GM12878 (cell line): ENCODE data around the gene PYGM. TPM values are rescaled to one million over a fixed set of nuclear protein-coding genes. Genes with fewer than 3 reads are reported as not detected.

ENCODE experiments used
- EP300 ChIP-seq, 2 experiments: fragments of 150-350 bp in 1 of 2; IDR thresholded peaks; 2 replicates each; pipeline ENCODE4 v1.6.1; 2011 to 2012; ENCODE audit warnings: low read depth in 2 of 2, low read length in 2 of 2, borderline replicate concordance in 1 of 2, improper control_type of control experiment in 1 of 2, inconsistent platforms in 1 of 2; ENCODE audit not compliant: control insufficient read depth in 1 of 2
- GATAD2B ChIP-seq: fragments of 450-650 bp; conservative IDR thresholded peaks from 2 replicates; pipeline ENCODE4 v1.6.1; 2017; ENCODE audit warnings: low read depth, mild to moderate bottlenecking, moderate library complexity
- SPI1 ChIP-seq: IDR thresholded peaks from 2 replicates; pipeline ENCODE4 v1.6.1; 2011; ENCODE audit warnings: low read depth, mild to moderate bottlenecking, low read length, moderate library complexity, borderline replicate concordance; ENCODE audit not compliant: insufficient read depth
- polyA plus RNA-seq, 11 experiments: library from polyadenylated mRNA; depleted of rRNA in 4 of 11; unstranded in 6 of 11; stranded (reverse) in 5 of 11; fragments of >200 nt; fragmentation: Nextera tagmentation in 4 of 11; fragmentation: Illumina TruSeq in 1 of 11; extraction: Ambion mirVana in 4 of 11; extraction: Trizol in 1 of 11; gene quantifications; 1 replicate in 1 of 11; 2 replicates in 10 of 11; pipeline versions ENCODE4 v1.2.1 to v1.2.3, GENCODE V29; 2011 to 2016; ENCODE audit warnings: inconsistent platforms in 2 of 11, missing spikeins in 2 of 11, low read depth in 1 of 11
- total RNA-seq, 4 experiments: library from RNA; depleted of rRNA in 3 of 4; stranded (reverse); fragments of >200 nt in 3 of 4; fragmentation: Illumina TruSeq in 1 of 4; extraction: Trizol in 1 of 4; gene quantifications; 2 replicates each; pipeline versions ENCODE4 v1.2.1 to v1.2.3, GENCODE V29; 2013 to 2021
- TF ChIP-seq, protein P1 (sequence below): fragments of 450-650 bp; IDR thresholded peaks from 2 replicates; pipeline ENCODE4 v1.6.1; 2017; ENCODE audit warnings: mild to moderate bottlenecking, moderate library complexity
- TF ChIP-seq, protein P2 (sequence below): fragments of 450-650 bp; conservative IDR thresholded peaks from 2 replicates; pipeline ENCODE4 v1.6.1; 2017; ENCODE audit warnings: mild to moderate bottlenecking, moderate library complexity
- TF ChIP-seq, protein P3 (sequence below): fragments of 450-650 bp; IDR thresholded peaks from 2 replicates; pipeline ENCODE4 v1.6.1; 2017; ENCODE audit warnings: mild to moderate bottlenecking, low read depth, inconsistent platforms; ENCODE audit not compliant: poor library complexity, severe bottlenecking
- TF ChIP-seq, protein P4 (sequence below): fragments of 450-650 bp; formaldehyde crosslinking; IDR thresholded peaks from 2 replicates; pipeline ENCODE4 v1.4.0; 2020; ENCODE audit warnings: mild to moderate bottlenecking, moderate library complexity

The PYGM gene
- total and polyA plus RNA-seq, 10 of the 15 experiments (the other 5 are each of a cell fraction or from before 2014, with no cell fraction given) = 0.04 to 3.7 (median 0.27) TPM; not detected in 1

DNA sequence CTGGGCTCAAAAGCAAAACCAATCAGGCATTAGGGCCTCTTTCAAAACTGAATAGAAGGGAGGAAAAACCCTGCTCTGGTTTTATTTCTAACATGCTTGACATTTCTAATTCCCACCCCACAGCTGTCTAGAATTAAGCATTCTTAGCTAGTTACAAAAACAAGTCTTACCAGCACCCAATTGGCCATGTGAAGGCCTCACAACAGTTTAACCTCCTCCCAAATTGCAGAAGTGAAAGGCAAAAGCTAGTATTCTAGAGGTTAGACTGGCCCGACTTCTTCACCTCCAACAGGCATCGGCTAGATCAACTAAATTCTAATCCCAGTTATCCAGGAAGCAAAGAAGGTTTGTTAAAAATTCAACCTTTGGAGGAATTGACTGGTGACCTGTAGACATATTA, 12.1 kb upstream of the PYGM start (continued):
- peak; percentile 93 for TF ChIP-seq SPI1
- TF ChIP-seq, protein P1, sequence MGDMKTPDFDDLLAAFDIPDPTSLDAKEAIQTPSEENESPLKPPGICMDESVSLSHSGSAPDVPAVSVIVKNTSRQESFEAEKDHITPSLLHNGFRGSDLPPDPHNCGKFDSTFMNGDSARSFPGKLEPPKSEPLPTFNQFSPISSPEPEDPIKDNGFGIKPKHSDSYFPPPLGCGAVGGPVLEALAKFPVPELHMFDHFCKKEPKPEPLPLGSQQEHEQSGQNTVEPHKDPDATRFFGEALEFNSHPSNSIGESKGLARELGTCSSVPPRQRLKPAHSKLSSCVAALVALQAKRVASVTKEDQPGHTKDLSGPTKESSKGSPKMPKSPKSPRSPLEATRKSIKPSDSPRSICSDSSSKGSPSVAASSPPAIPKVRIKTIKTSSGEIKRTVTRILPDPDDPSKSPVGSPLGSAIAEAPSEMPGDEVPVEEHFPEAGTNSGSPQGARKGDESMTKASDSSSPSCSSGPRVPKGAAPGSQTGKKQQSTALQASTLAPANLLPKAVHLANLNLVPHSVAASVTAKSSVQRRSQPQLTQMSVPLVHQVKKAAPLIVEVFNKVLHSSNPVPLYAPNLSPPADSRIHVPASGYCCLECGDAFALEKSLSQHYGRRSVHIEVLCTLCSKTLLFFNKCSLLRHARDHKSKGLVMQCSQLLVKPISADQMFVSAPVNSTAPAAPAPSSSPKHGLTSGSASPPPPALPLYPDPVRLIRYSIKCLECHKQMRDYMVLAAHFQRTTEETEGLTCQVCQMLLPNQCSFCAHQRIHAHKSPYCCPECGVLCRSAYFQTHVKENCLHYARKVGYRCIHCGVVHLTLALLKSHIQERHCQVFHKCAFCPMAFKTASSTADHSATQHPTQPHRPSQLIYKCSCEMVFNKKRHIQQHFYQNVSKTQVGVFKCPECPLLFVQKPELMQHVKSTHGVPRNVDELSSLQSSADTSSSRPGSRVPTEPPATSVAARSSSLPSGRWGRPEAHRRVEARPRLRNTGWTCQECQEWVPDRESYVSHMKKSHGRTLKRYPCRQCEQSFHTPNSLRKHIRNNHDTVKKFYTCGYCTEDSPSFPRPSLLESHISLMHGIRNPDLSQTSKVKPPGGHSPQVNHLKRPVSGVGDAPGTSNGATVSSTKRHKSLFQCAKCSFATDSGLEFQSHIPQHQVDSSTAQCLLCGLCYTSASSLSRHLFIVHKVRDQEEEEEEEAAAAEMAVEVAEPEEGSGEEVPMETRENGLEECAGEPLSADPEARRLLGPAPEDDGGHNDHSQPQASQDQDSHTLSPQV = no peak
- TF ChIP-seq EP300 (IDR thresholded peaks at IDR 0.05; ENCODE audit: borderline replicate concordance in 1 of 2, control insufficient read depth in 1 of 2, low read depth in 2 of 2, low read length in 2 of 2) = 0 out of 4 replicates have a peak, but pooled peaks of 1 of the 2 experiments have one; percentile 15
- TF ChIP-seq, protein P2, sequence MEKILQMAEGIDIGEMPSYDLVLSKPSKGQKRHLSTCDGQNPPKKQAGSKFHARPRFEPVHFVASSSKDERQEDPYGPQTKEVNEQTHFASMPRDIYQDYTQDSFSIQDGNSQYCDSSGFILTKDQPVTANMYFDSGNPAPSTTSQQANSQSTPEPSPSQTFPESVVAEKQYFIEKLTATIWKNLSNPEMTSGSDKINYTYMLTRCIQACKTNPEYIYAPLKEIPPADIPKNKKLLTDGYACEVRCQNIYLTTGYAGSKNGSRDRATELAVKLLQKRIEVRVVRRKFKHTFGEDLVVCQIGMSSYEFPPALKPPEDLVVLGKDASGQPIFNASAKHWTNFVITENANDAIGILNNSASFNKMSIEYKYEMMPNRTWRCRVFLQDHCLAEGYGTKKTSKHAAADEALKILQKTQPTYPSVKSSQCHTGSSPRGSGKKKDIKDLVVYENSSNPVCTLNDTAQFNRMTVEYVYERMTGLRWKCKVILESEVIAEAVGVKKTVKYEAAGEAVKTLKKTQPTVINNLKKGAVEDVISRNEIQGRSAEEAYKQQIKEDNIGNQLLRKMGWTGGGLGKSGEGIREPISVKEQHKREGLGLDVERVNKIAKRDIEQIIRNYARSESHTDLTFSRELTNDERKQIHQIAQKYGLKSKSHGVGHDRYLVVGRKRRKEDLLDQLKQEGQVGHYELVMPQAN = no peak
- TF ChIP-seq, protein P3, sequence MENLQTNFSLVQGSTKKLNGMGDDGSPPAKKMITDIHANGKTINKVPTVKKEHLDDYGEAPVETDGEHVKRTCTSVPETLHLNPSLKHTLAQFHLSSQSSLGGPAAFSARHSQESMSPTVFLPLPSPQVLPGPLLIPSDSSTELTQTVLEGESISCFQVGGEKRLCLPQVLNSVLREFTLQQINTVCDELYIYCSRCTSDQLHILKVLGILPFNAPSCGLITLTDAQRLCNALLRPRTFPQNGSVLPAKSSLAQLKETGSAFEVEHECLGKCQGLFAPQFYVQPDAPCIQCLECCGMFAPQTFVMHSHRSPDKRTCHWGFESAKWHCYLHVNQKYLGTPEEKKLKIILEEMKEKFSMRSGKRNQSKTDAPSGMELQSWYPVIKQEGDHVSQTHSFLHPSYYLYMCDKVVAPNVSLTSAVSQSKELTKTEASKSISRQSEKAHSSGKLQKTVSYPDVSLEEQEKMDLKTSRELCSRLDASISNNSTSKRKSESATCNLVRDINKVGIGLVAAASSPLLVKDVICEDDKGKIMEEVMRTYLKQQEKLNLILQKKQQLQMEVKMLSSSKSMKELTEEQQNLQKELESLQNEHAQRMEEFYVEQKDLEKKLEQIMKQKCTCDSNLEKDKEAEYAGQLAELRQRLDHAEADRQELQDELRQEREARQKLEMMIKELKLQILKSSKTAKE = no peak
- TF ChIP-seq, protein P4, sequence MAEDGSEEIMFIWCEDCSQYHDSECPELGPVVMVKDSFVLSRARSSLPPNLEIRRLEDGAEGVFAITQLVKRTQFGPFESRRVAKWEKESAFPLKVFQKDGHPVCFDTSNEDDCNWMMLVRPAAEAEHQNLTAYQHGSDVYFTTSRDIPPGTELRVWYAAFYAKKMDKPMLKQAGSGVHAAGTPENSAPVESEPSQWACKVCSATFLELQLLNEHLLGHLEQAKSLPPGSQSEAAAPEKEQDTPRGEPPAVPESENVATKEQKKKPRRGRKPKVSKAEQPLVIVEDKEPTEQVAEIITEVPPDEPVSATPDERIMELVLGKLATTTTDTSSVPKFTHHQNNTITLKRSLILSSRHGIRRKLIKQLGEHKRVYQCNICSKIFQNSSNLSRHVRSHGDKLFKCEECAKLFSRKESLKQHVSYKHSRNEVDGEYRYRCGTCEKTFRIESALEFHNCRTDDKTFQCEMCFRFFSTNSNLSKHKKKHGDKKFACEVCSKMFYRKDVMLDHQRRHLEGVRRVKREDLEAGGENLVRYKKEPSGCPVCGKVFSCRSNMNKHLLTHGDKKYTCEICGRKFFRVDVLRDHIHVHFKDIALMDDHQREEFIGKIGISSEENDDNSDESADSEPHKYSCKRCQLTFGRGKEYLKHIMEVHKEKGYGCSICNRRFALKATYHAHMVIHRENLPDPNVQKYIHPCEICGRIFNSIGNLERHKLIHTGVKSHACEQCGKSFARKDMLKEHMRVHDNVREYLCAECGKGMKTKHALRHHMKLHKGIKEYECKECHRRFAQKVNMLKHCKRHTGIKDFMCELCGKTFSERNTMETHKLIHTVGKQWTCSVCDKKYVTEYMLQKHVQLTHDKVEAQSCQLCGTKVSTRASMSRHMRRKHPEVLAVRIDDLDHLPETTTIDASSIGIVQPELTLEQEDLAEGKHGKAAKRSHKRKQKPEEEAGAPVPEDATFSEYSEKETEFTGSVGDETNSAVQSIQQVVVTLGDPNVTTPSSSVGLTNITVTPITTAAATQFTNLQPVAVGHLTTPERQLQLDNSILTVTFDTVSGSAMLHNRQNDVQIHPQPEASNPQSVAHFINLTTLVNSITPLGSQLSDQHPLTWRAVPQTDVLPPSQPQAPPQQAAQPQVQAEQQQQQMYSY (CRISPR knock-in tag) = no peak
- no peak for TF ChIP-seq GATAD2B
